GM10248 (cell line): ENCODE results near the gene DVL2.
"Not testable (repeated sequence)": the region's sequence is repeated elsewhere in the genome, so short reads cannot be mapped to it uniquely, and the experiment has no call there.

ENCODE experiments used
- CTCF ChIA-PET: fragments of 300-600 bp; sonication (Branson Sonifier 250); formaldehyde crosslinking; extraction: SDS; loops from one replicate; lab custom pipeline; 2021; ENCODE audit warnings: antibody characterized with exemption; lab: Yijun Ruan, JAX
- POLR2A ChIA-PET: fragments of 350-650 bp; sonication (Branson Sonifier 250); formaldehyde crosslinking; extraction: SDS; loops from one replicate; lab custom pipeline; 2020; ENCODE audit warnings: antibody characterized with exemption; lab: Yijun Ruan, JAX
- DNase-seq: peaks from one replicate; pipeline ENCODE4 v3.0.0; 2012; ENCODE audit errors: extremely low spot score
- TF ChIP-seq, protein P1 (sequence below): IDR thresholded peaks from 2 replicates; pipeline ENCODE4 v1.5.1; 2012; ENCODE audit warnings: mild to moderate bottlenecking, low read depth; ENCODE audit errors: extremely low read depth, missing control alignments, control extremely low read depth

The DVL2 gene

DNA sequence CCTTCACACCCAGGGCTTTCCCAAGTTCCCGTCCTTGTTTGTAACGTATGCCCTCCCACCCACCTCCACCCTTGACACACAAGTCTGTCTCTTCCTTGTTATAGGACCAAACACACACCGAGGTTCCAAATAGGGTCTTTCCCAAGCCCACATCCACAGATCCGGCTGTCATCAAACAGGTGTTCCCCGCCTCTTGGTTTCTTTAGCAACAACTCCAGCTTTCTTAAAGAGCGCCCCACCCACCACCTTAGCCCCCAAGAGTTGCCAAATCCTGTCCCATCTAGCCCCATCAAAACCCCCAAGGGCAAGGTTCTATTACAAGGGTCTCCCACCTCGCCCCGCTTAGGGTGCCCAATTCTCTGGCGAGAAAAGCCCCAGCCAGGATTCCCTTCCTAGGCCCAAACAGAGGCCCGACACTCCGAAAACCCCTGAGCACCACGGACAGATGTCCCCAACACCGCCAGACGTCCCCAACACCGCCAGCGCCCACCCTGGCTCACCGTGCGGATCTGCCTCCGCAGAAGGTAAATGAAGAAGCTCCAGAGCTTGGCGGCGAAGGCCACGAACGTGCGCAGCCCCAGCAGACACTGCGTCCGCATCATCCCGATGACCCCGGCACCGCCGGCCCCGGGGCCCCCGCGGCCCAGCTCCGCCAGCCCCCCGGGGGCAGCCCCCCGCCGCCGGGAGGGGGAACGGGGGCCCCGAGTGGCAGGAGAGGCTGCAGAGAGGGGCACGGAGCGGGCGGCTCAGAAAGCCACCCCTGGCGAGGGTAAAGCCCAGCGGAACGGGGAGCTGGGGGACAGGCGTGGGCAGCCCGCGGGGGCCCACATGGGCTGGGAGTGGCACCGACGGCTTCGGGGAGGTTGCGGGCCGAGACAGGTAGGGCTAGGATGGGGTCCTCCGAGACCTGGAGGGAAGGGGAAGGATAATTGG is 16.6 kb upstream of the DVL2 start:
- ChIA-PET CTCF (interaction anchor here (0.7 to 2.2 kb wide), 4 partner anchors 8 to 45 kb away, joined by 3 to 8 read pairs (median 4); partner anchors contain the start of gene GABARAP), POLR2A (interaction anchor here (2.5 kb wide), 1 partner anchor 9 kb away, joined by 11 read pairs; the partner anchor contains the start of gene GABARAP)
- DNase-seq: no peak
- TF ChIP-seq, protein P1, sequence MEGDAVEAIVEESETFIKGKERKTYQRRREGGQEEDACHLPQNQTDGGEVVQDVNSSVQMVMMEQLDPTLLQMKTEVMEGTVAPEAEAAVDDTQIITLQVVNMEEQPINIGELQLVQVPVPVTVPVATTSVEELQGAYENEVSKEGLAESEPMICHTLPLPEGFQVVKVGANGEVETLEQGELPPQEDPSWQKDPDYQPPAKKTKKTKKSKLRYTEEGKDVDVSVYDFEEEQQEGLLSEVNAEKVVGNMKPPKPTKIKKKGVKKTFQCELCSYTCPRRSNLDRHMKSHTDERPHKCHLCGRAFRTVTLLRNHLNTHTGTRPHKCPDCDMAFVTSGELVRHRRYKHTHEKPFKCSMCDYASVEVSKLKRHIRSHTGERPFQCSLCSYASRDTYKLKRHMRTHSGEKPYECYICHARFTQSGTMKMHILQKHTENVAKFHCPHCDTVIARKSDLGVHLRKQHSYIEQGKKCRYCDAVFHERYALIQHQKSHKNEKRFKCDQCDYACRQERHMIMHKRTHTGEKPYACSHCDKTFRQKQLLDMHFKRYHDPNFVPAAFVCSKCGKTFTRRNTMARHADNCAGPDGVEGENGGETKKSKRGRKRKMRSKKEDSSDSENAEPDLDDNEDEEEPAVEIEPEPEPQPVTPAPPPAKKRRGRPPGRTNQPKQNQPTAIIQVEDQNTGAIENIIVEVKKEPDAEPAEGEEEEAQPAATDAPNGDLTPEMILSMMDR: no peak

DNA sequence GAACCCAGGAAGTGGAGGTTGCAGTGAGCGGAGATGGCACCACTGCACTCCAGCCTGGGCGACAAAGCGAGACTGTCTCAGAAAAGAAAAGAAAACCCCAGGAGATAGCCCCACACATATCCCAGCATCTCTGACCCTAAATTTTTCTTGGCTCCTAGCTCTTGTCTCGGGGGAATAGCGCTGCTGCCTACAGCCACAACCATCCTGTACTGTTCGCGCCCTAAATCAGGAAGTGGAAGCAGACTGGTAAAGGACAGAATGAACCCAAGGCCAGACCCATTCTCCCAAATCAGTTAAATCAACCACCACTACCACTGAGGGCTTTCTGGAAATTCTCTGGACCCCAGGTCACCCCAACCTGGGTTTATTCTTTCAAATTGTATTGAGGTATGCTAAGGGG is 15.5 kb upstream of the DVL2 start:
- TF ChIP-seq, protein P1: no peak
- POLR2A ChIA-PET: interaction anchor here (2.5 kb wide), 1 partner anchor 8 kb away, joined by 11 read pairs; the partner anchor contains the start of gene GABARAP
- CTCF ChIA-PET: interaction anchor here (1.1 to 2.2 kb wide), 3 partner anchors 30 to 46 kb away, joined by 3 to 8 read pairs (median 3); partner anchors contain the start of gene SLC2A4
- no peak for DNase-seq

DNA sequence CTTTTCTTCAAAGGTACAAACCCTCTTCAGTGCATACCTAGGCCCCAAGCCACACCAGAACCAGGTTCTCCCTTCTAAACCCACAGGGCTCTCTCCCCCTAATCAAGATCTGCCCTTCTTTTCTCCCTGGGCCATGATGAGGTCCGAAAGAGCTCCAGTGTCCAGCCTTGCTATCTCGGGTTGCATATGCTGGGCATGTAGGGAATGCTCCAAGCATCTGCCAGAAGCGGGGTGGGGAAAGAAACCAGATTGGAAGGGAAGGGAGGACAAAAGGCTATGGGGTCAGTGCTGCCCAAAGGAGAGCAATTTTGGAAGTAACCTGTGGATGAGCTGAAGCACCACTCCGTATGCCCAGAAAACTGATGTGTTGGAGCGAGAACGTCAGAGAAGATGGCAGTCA is 14.9 kb upstream of the DVL2 start:
- TF ChIP-seq, protein P1: no peak
- no peak for DNase-seq
- POLR2A ChIA-PET: no interaction called here
- CTCF ChIA-PET: interaction anchor here (1.1 to 1.4 kb wide), 2 partner anchors 31 to 32 kb away, joined by 3 read pairs; partner anchors contain the start of gene SLC2A4

DNA sequence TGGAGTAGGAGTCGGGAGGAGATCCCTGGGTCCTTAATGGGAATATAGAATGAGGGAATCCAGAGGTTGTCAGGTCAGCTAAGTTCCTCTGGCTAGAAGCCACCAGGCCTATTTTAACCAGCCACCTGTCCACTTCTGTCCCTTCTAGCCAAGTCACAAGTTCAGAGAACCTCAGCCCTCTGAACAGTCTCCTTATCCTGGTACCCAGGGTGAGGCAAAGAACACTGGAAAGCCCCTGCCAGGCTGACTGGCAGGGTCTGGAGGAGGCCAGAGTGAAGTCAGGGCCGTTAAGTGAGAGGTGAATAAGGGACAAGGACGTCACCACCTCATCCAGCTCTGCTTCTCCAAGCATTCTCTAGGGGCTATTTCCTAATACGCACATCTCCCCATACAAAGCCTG is 14.5 kb upstream of the DVL2 start:
- ChIA-PET POLR2A (no interaction called here), CTCF (interaction anchor here (1.4 kb wide), 1 partner anchor 31 kb away, joined by 3 read pairs; no protein-coding TSS in a partner anchor)
- TF ChIP-seq, protein P1: no peak
- no peak for DNase-seq

DNA sequence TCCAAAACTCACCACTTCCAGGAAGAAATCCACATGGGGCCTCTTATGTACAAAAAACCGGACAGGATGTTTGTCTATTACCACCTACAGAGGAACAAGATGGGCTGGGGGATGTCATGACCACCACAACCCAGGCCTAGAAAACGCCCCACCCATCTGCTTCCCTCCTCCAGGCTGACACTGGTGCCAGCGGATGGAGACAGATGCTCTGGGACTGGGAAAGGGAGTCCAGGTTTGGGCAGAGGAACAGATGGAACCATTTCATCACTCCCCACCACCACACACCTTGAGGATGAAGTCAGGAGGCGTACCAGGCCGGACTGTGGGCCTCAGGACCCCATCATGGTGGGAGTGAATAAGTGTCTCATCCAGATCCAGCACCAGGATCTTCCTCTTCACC is 12.5 kb upstream of the DVL2 start:
- ChIA-PET CTCF (interaction anchor here (1.5 to 2.5 kb wide), 2 partner anchors 26 to 50 kb away, joined by 3 to 9 read pairs; partner anchors contain the start of gene ACADVL), POLR2A (no interaction called here)
- TF ChIP-seq, protein P1: no peak
- DNase-seq: no peak

DNA sequence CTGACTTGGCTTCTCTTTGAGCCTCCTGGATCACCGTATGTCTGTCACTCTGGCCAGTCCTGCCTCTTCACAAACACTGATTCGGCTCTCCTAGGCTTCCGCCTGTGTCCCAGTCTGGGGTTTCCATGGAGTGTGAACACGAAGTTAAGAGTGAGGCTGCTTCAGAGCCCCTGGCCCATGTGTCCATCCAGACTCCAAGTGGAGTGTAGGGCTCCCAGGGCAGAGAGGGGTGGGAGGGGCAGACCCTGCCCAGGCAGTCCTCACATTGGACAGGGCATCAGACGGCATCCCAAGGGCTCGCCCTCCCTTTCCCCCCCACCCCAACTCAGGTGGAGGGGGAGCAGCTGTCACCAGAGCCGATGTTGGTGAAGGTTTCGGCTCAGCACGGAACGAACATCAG is 9.5 kb upstream of the DVL2 start:
- POLR2A ChIA-PET, CTCF ChIA-PET: not testable (repeated sequence)

DNA sequence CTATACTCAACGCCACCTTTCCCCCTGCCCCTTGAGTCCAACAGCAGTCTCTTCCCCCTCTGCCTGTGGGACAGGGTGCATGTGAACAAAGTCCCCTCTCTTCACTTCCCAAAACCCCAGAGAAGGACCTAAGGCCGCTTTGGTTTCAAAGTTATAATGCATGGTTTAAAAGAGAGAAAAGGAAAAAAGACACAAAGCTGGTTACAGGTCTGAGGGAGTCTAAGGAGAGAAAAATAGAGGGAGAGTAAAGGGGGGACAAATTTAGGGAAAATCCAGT is 9.1 kb upstream of the DVL2 start:
- CTCF ChIA-PET: interaction anchor here (1.3 kb wide), 1 partner anchor 8 kb away, joined by 5 read pairs; the partner anchor contains the start of gene CTDNEP1
- POLR2A ChIA-PET: interaction anchor here (0.5 to 2.3 kb wide), 3 partner anchors 8 to 29 kb away, joined by 3 to 11 read pairs (median 5); partner anchors contain the start of genes CTDNEP1 and ELP5
- no peak for DNase-seq
- TF ChIP-seq, protein P1: no peak

More for the DNA sequence above, 9.5 kb upstream of the DVL2 start:
- not testable (repeated sequence) for DNase-seq
